ENCODE results near the gene DOCK2.

Gene DOCK2

GRCh38 chr5:169700611-169701010 is 63.5 kb downstream of the DOCK2 start:
- no peak for DNase-seq
- Histone ChIP-seq H3K9me3 (replicated peaks; ENCODE audit: insufficient read depth, low read length) (no peaks in the 10 kb centered on the region), H3K27ac (ENCODE audit: low read length) (no peak overlapping the region), H3K4me1 (ENCODE audit: low read length) (no peaks in the 10 kb centered on the region), H2AFZ (ENCODE audit: low read length) (no peak overlapping the region), H3K9ac (ENCODE audit: low read length) (no peak overlapping the region), H3K79me2 (ENCODE audit: low read length) (no peaks in the 10 kb centered on the region), H3K4me3 (ENCODE audit: low read length) (no peak overlapping the region), H4K20me1 (ENCODE audit: insufficient read depth, low read length) (no peaks in the 10 kb centered on the region), H3K4me2 (ENCODE audit: low read depth, low read length) (no peak overlapping the region), H3F3A (ENCODE audit: insufficient read depth, low read length) (no peaks in the 10 kb centered on the region), H3K36me3 (replicated peaks; ENCODE audit: insufficient read depth, low read length) (peaks cover 10% of the 10 kb centered on the region), H3K27me3 (replicated peaks; ENCODE audit: insufficient read depth, low read length) (no peaks in the 10 kb centered on the region), H3K9me2 (replicated peaks; ENCODE audit: insufficient read depth, low read length) (no peaks in the 10 kb centered on the region)
- no peak for TF ChIP-seq EZH2phosphoT487 (IDR thresholded peaks at IDR 0.05; ENCODE audit: low read length)
- no peak for TF ChIP-seq EZH2 (optimal IDR thresholded peaks at IDR 0.05; ENCODE audit: low read depth, low read length)
- no peak for TF ChIP-seq CTCF (IDR thresholded peaks at IDR 0.05; ENCODE audit: low read length)

DNA sequence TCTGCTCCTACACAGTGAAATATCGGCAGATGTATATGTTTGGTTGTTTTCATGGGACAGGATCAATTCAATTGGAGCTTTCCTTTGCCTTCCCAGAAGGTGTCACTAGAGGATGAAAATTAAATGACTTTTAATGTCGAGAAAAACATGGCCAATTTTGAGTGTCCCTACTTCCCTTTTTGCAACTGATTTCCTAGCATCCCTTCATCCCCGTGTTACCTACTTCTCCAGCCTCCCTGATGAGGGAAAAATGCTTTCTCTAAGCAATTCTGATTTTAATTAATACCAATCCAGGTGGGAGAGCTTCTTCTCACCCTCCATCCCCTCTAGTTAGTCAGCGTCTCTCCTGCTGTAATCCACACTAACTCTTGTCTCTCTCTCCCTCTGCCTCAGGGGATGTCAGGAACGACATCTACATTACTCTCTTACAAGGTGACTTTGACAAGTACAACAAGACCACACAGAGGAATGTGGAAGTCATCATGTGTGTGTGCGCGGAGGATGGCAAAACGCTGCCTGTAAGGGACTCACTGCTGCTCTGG is 64.9 kb downstream of the DOCK2 start:
- no peaks in the 10 kb centered on the region for H4K20me1 ChIP-seq (ENCODE audit: insufficient read depth, low read length)
- H3K79me2 ChIP-seq (ENCODE audit: low read length): no peaks in the 10 kb centered on the region
- H3K27me3 ChIP-seq (replicated peaks; ENCODE audit: insufficient read depth, low read length): no peaks in the 10 kb centered on the region
- no peaks in the 10 kb centered on the region for H3F3A ChIP-seq (ENCODE audit: insufficient read depth, low read length)
- DNase-seq: no peak
- H3K36me3 ChIP-seq (replicated peaks; ENCODE audit: insufficient read depth, low read length): peaks cover 10% of the 10 kb centered on the region
- H3K4me2 ChIP-seq (ENCODE audit: low read depth, low read length): no peak overlapping the region
- TF ChIP-seq EZH2 (optimal IDR thresholded peaks at IDR 0.05; ENCODE audit: low read depth, low read length) (no peak), EZH2phosphoT487 (IDR thresholded peaks at IDR 0.05; ENCODE audit: low read length) (no peak), CTCF (IDR thresholded peaks at IDR 0.05; ENCODE audit: low read length) (no peak)
- no peaks in the 10 kb centered on the region for H3K4me1 ChIP-seq (ENCODE audit: low read length)
- H3K4me3 ChIP-seq (ENCODE audit: low read length): no peak overlapping the region
- H3K9ac ChIP-seq (ENCODE audit: low read length): no peak overlapping the region
- no peak overlapping the region for H3K27ac ChIP-seq (ENCODE audit: low read length)
- H3K9me2 ChIP-seq (replicated peaks; ENCODE audit: insufficient read depth, low read length): no peaks in the 10 kb centered on the region
- H3K9me3 ChIP-seq (replicated peaks; ENCODE audit: insufficient read depth, low read length): no peaks in the 10 kb centered on the region
- H2AFZ ChIP-seq (ENCODE audit: low read length): no peak overlapping the region

DNA sequence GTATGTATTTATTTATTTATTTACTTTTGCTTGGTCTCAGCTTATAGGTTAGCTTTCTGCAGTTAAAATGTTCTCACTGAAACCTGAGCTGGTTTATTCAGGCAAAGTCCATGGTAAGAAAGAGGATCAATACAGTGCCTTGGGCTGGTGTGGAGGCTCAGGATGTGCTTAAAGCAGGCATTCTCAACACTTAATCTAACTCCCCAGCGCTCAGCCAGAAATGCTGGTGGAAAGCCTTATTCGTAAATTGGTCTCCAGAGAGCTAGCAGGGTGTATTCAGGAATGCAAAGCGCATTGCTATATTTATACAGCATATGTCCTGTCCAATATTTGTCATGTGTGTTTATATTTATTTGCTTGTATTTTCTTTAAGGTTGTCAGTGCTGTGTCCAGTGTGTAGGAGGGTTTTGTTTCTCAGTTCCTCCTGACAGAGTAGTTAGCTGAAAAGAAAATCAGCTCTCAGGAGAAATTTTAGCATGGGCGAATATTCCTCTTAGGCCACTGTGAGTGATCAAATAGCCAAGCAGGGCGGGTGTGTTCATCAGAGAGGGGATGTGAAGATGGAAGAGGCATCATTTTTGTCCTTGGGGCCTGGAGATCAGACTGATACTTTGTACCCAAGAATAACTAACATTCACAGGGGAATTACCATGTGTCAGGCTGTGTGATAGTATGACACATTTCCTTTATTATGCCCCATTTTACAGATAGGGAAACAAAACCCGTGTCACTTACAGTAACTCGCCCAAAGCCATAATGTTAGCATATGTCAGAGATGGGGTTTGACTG is 65.8 kb downstream of the DOCK2 start:
- no peak for DNase-seq
- H3K4me3 ChIP-seq (ENCODE audit: low read length): no peak overlapping the region
- H3K9me3 ChIP-seq (replicated peaks; ENCODE audit: insufficient read depth, low read length): no peaks in the 10 kb centered on the region
- no peaks in the 10 kb centered on the region for H3K79me2 ChIP-seq (ENCODE audit: low read length)
- H3K4me1 ChIP-seq (ENCODE audit: low read length): no peaks in the 10 kb centered on the region
- H3K36me3 ChIP-seq (replicated peaks; ENCODE audit: insufficient read depth, low read length): peaks cover 10% of the 10 kb centered on the region
- no peak for TF ChIP-seq CTCF (IDR thresholded peaks at IDR 0.05; ENCODE audit: low read length)
- H3K27ac ChIP-seq (ENCODE audit: low read length): no peak overlapping the region
- no peaks in the 10 kb centered on the region for H3K27me3 ChIP-seq (replicated peaks; ENCODE audit: insufficient read depth, low read length)
- no peaks in the 10 kb centered on the region for H4K20me1 ChIP-seq (ENCODE audit: insufficient read depth, low read length)
- H3F3A ChIP-seq (ENCODE audit: insufficient read depth, low read length): no peaks in the 10 kb centered on the region
- no peaks in the 10 kb centered on the region for H3K9me2 ChIP-seq (replicated peaks; ENCODE audit: insufficient read depth, low read length)
- H2AFZ ChIP-seq (ENCODE audit: low read length): no peak overlapping the region
- H3K4me2 ChIP-seq (ENCODE audit: low read depth, low read length): no peak overlapping the region
- no peak overlapping the region for H3K9ac ChIP-seq (ENCODE audit: low read length)

Measured in MM.1S (cell line).